PC-3 (cell line): ENCODE results near the gene KRT3. TPM values are rescaled to one million over a fixed set of nuclear protein-coding genes. Genes with fewer than 3 reads are reported as not detected.

ENCODE experiments used
- ATAC-seq: fragments of 200-7000 bp; cut with Tn5 transposase; 2 replicates; pipeline ENCODE4 v1.9.1; 2020; ENCODE audit warnings: mild to moderate bottlenecking, moderate library complexity
- BruUV-seq: library from RNA; stranded (reverse); fragments of 400-500 nt; replicated peaks from 2 replicates; lab custom pipeline; 2021; lab: Mats Ljungman, UMichigan
- CTCF ChIA-PET: fragments of 300-600 bp; sonication (Branson Sonifier 250); formaldehyde crosslinking; loops from one replicate; lab custom pipeline; 2022; ENCODE audit warnings: antibody characterized with exemption; lab: Charles Lee
- POLR2A ChIA-PET: fragments of 300-600 bp; sonication (Branson Sonifier 250); formaldehyde crosslinking; loops from one replicate; lab custom pipeline; 2022; ENCODE audit warnings: antibody characterized with exemption; ENCODE audit not compliant: unreplicated experiment; lab: Charles Lee
- DNase-seq: peaks from one replicate; pipeline ENCODE4 v3.0.0-alpha.2; 2015
- H2AFZ ChIP-seq: fragments of 300-600 bp; sonication (generic); 2 replicates; pipeline ENCODE4 v1.6.0; 2016; ENCODE audit warnings: antibody characterized with exemption, low read length
- H3F3A ChIP-seq: fragments of 300-600 bp; sonication (generic); one replicate; pipeline ENCODE4 v1.6.0; 2017; ENCODE audit warnings: antibody characterized with exemption, low read length, control low read depth, mild to moderate bottlenecking; ENCODE audit not compliant: unreplicated experiment
- H3K27ac ChIP-seq: fragments of 300-600 bp; sonication (generic); 2 replicates; pipeline ENCODE4 v1.5.1; 2016; ENCODE audit warnings: mild to moderate bottlenecking, low read length
- H3K27me3 ChIP-seq: fragments of 300-600 bp; sonication (generic); 2 replicates; pipeline ENCODE4 v1.6.1; 2016; ENCODE audit warnings: low read length, mixed read lengths
- H3K36me3 ChIP-seq: fragments of 300-600 bp; sonication (generic); 2 replicates; pipeline ENCODE4 v1.6.1; 2016; ENCODE audit warnings: low read depth, mixed run types, low read length, mixed read lengths
- H3K4me1 ChIP-seq: fragments of 300-600 bp; sonication (generic); 2 replicates; pipeline ENCODE4 v1.5.1; 2016; ENCODE audit warnings: low read length; ENCODE audit not compliant: insufficient read depth
- H3K4me2 ChIP-seq: fragments of 300-600 bp; sonication (generic); 2 replicates; pipeline ENCODE4 v1.6.0; 2016; ENCODE audit warnings: low read length
- H3K4me3 ChIP-seq: fragments of 300-600 bp; sonication (generic); 2 replicates; pipeline ENCODE4 v1.5.1; 2016; ENCODE audit warnings: mild to moderate bottlenecking, low read length, mixed read lengths
- H3K79me2 ChIP-seq: fragments of 300-600 bp; sonication (generic); 2 replicates; pipeline ENCODE4 v1.6.1; 2017; ENCODE audit warnings: low read length, mixed read lengths
- H3K9ac ChIP-seq: fragments of 300-600 bp; sonication (generic); 2 replicates; pipeline ENCODE4 v1.6.0; 2016; ENCODE audit warnings: mild to moderate bottlenecking, low read length
- H3K9me2 ChIP-seq: fragments of 300-600 bp; sonication (generic); replicated peaks from 2 replicates; pipeline ENCODE4 v1.6.1; 2016; ENCODE audit warnings: mixed run types, low read length, mixed read lengths
- H3K9me3 ChIP-seq: fragments of 300-600 bp; sonication (generic); 2 replicates; pipeline ENCODE4 v1.6.1; 2016; ENCODE audit warnings: low read length, mixed read lengths
- H4K20me1 ChIP-seq: fragments of 300-600 bp; sonication (generic); 2 replicates; pipeline ENCODE4 v1.6.1; 2016; ENCODE audit warnings: low read length, mixed read lengths
- CTCF ChIP-seq: fragments of 300-600 bp; sonication (generic); conservative IDR thresholded peaks from 2 replicates; pipeline ENCODE4 v1.5.1; 2017; ENCODE audit warnings: antibody characterized with exemption, low read depth, mild to moderate bottlenecking, low read length
- EZH2 ChIP-seq: fragments of 300-600 bp; sonication (generic); IDR thresholded peaks from one replicate; pipeline ENCODE4 v1.6.1; 2017; ENCODE audit warnings: antibody characterized with exemption, mild to moderate bottlenecking, low read length; ENCODE audit not compliant: unreplicated experiment
- EZH2phosphoT487 ChIP-seq: fragments of 300-600 bp; sonication (generic); IDR thresholded peaks from 2 replicates; pipeline ENCODE4 v1.6.1; 2018; ENCODE audit warnings: mild to moderate bottlenecking, antibody characterized with exemption, low read length, borderline replicate concordance
- intact Hi-C: fragments of 100-400 bp; cut with micrococcal nuclease; formaldehyde crosslinking; loops from 2 replicates; pipeline ENCODE4 v1.9.0; 2023
- total RNA-seq: library from RNA; depleted of rRNA; stranded (reverse); fragments of >200 nt; gene quantifications from 2 replicates; pipeline ENCODE4 v1.2.3, GENCODE V29; 2014

Gene KRT3
- total RNA-seq, 1 experiment from 2014 or later = 0.33 TPM

- Histone ChIP-seq H3K4me2 (no peak overlapping the region), H3K9me2 (no peaks in the 10 kb centered on the region), H2AFZ (no peak overlapping the region), H3K36me3 (no peaks in the 10 kb centered on the region), H3K27ac (no peak overlapping the region), H3K9ac (no peak overlapping the region), H3K4me1 (peaks cover 14% of the 10 kb centered on the region), H3K79me2 (no peaks in the 10 kb centered on the region), H3F3A (no peaks in the 10 kb centered on the region), H3K9me3 (no peaks in the 10 kb centered on the region), H4K20me1 (no peaks in the 10 kb centered on the region), H3K27me3 (no peaks in the 10 kb centered on the region; the same call in 1 of the 2 replicates), H3K4me3 (no peak overlapping the region)
- CTCF ChIA-PET = no interaction called here
- intact Hi-C loops = no loop called here
- TF ChIP-seq CTCF (no peak), EZH2phosphoT487 (no peak), EZH2 (no peak)
- DNase-seq (no peak), ATAC-seq (no peak)
- POLR2A ChIA-PET = no interaction called here
- BruUV-seq = no TSS peak
Measured at GRCh38 chr12:52815676-52816588, 20.0 kb upstream of the KRT3 start.

- TF ChIP-seq EZH2phosphoT487 (no peak), CTCF (no peak), EZH2 (no peak)
- no peak overlapping the region for H3K27ac ChIP-seq
- no peak overlapping the region for H3K4me2 ChIP-seq
- ChIA-PET CTCF (no interaction called here), POLR2A (no interaction called here)
- BruUV-seq = no TSS peak
- H3K36me3 ChIP-seq = no peaks in the 10 kb centered on the region
- no peaks in the 10 kb centered on the region; the same call in 1 of the 2 replicates for H3K27me3 ChIP-seq
- no peaks in the 10 kb centered on the region for H3K9me2 ChIP-seq
- no peak overlapping the region for H2AFZ ChIP-seq
- H3K79me2 ChIP-seq = no peaks in the 10 kb centered on the region
- H3K9ac ChIP-seq = no peak overlapping the region
- H3F3A ChIP-seq = no peaks in the 10 kb centered on the region
- peaks cover 14% of the 10 kb centered on the region for H3K4me1 ChIP-seq
- intact Hi-C loops = no loop called here
- H4K20me1 ChIP-seq = no peaks in the 10 kb centered on the region
- H3K9me3 ChIP-seq = no peaks in the 10 kb centered on the region
- ATAC-seq (no peak), DNase-seq (no peak)
- H3K4me3 ChIP-seq = no peak overlapping the region
Measured at GRCh38 chr12:52815161-52815560, 19.2 kb upstream of the KRT3 start.

- Histone ChIP-seq H3K79me2 (no peaks in the 10 kb centered on the region), H3K9ac (no peak overlapping the region), H3K4me3 (no peak overlapping the region), H3K9me2 (no peaks in the 10 kb centered on the region), H2AFZ (no peak overlapping the region), H3K27ac (peak overlapping the region; percentile 62), H3K36me3 (no peaks in the 10 kb centered on the region), H3F3A (no peaks in the 10 kb centered on the region), H3K27me3 (no peaks in the 10 kb centered on the region; the same call in 1 of the 2 replicates), H4K20me1 (no peaks in the 10 kb centered on the region), H3K9me3 (no peaks in the 10 kb centered on the region), H3K4me2 (no peak overlapping the region), H3K4me1 (peaks cover 14% of the 10 kb centered on the region)
- ChIA-PET CTCF (no interaction called here), POLR2A (no interaction called here)
- no TSS peak for BruUV-seq
- ATAC-seq (no peak), DNase-seq (no peak)
- intact Hi-C loops = no loop called here
- TF ChIP-seq EZH2 (no peak), CTCF (no peak), EZH2phosphoT487 (no peak)
Measured at GRCh38 chr12:52814710-52815155, 18.8 kb upstream of the KRT3 start.
